Left ventricle myocardium inferior (tissue), 1 donor: ENCODE measurements around the gene CNGA2. TPM values are rescaled to one million over a fixed set of nuclear protein-coding genes. Genes with fewer than 3 reads are reported as not detected.
A peak's percentile ranks its signal among the peaks of the same experiment; 100 is the strongest.

ENCODE experiments used
- DNase-seq: peaks from one replicate; pipeline ENCODE4 v3.0.0-alpha.2; 2020
- H3K27ac ChIP-seq: fragments of 200-600 bp; replicated peaks from 2 replicates; pipeline ENCODE4 v1.8.0; 2021
- H3K27me3 ChIP-seq: fragments of 200-600 bp; 2 replicates; pipeline ENCODE4 v1.8.0; 2021; ENCODE audit warnings: low read depth
- H3K36me3 ChIP-seq: fragments of 200-600 bp; 2 replicates; pipeline ENCODE4 v1.8.0; 2021
- H3K4me1 ChIP-seq: fragments of 200-600 bp; 2 replicates; pipeline ENCODE4 v1.8.0; 2021
- H3K4me3 ChIP-seq: fragments of 200-600 bp; 2 replicates; pipeline ENCODE4 v1.8.0; 2021; ENCODE audit warnings: mild to moderate bottlenecking, moderate library complexity
- H3K9me3 ChIP-seq: fragments of 200-600 bp; replicated peaks from 2 replicates; pipeline ENCODE4 v1.8.0; 2021
- intact Hi-C: fragments of 100-400 bp; cut with micrococcal nuclease; formaldehyde crosslinking; loops from one replicate; pipeline ENCODE4 v1.11.0; 2022
- total RNA-seq: library from RNA; stranded (reverse); fragmentation: NEBNext Ultra II Directional; extraction: Animal tissue kit (Norgen Biotek cat#: 25700); gene quantifications from one replicate; pipeline ENCODE4 v1.2.1, GENCODE V29; 2021
- TF ChIP-seq, protein P1 (sequence below): fragments of 200-600 bp; IDR thresholded peaks from 2 replicates; pipeline ENCODE4 v1.8.0; 2021; ENCODE audit warnings: antibody characterized with exemption, mild to moderate bottlenecking, borderline replicate concordance
- donor health status: DM: no; HTN: yes; CAD: no; lungs with severe emphysema.

The CNGA2 gene
- total RNA-seq, 1 donor from 2014 or later: not detected

DNA sequence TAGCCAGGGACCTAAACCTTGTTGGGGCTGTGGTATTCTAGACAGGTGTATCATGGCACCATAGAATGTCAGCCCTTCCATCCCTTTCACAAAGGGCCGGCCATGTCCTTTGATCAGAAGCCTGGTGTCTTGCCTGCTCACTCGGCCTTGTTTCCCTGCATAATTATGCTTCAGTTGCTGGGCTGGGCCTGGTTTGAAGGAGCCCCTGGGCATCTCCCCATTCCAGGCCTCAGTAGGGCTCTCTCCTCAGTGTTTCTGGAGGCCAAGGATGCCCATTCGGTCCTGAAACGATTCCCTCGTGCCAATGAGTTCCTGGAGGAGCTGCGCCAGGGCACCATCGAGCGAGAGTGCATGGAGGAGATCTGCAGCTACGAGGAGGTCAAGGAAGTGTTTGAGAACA lies 34.8 kb upstream of the CNGA2 start:
- no peak for DNase-seq
- Histone ChIP-seq H3K4me3 (no peak overlapping the region), H3K9me3 (no peaks in the 10 kb centered on the region), H3K27ac (no peak overlapping the region), H3K27me3 (peaks cover 9% of the 10 kb centered on the region), H3K4me1 (peaks cover 14% of the 10 kb centered on the region), H3K36me3 (no peaks in the 10 kb centered on the region)
- TF ChIP-seq, protein P1, sequence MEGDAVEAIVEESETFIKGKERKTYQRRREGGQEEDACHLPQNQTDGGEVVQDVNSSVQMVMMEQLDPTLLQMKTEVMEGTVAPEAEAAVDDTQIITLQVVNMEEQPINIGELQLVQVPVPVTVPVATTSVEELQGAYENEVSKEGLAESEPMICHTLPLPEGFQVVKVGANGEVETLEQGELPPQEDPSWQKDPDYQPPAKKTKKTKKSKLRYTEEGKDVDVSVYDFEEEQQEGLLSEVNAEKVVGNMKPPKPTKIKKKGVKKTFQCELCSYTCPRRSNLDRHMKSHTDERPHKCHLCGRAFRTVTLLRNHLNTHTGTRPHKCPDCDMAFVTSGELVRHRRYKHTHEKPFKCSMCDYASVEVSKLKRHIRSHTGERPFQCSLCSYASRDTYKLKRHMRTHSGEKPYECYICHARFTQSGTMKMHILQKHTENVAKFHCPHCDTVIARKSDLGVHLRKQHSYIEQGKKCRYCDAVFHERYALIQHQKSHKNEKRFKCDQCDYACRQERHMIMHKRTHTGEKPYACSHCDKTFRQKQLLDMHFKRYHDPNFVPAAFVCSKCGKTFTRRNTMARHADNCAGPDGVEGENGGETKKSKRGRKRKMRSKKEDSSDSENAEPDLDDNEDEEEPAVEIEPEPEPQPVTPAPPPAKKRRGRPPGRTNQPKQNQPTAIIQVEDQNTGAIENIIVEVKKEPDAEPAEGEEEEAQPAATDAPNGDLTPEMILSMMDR: no peak
- intact Hi-C loops: no loop called here

DNA sequence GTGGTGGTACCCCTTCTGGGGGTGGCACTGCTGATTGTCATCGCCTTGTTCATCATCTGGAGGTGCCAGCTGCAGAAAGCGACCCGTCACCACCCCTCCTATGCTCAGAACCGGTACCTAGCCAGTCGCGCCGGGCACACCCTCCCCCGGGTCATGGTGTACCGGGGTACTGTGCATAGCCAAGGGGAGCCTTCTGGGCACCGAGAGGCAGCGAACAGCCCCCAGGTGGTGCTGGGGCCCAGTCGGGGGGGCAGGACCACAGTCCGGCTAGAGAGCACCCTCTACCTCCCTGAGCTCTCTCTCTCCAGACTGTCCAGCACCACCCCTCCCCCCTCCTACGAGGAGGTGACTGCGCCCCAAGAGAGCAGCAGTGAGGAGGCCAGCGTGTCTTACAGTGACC lies 34.0 kb upstream of the CNGA2 start:
- H3K27ac ChIP-seq: no peak overlapping the region
- no peak overlapping the region for H3K4me3 ChIP-seq
- peaks cover 14% of the 10 kb centered on the region for H3K4me1 ChIP-seq
- H3K36me3 ChIP-seq: no peaks in the 10 kb centered on the region
- TF ChIP-seq, protein P1: no peak
- DNase-seq: no peak
- intact Hi-C loops: no loop called here
- H3K9me3 ChIP-seq: no peaks in the 10 kb centered on the region
- H3K27me3 ChIP-seq: peaks cover 4% of the 10 kb centered on the region

GRCh38 chrX:151701071-151701470 lies 33.5 kb upstream of the CNGA2 start:
- Histone ChIP-seq H3K36me3 (no peaks in the 10 kb centered on the region), H3K4me3 (no peak overlapping the region), H3K27me3 (peaks cover under 1% of the 10 kb centered on the region), H3K27ac (no peak overlapping the region), H3K4me1 (peaks cover 14% of the 10 kb centered on the region), H3K9me3 (no peaks in the 10 kb centered on the region)
- intact Hi-C loops: no loop called here
- no peak for DNase-seq
- TF ChIP-seq, protein P1: no peak

DNA sequence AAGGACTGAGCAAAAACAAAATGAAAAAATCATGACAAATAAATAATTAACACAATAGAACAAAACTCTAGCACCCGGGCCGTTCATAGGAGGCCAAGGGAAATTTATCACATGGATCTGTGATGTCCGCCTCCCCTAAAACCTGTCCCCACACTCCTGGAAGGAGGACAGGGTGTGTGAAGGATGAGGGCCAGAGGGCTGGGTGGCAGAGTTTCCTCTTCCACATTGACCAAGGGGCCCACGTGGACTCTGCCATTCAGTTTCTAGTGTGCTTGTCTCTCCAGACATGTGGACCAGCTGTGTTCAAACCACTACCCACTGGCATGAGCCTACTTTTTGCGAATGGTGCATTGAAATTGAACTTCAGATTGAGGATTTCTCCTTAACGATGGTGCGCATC lies 33.0 kb upstream of the CNGA2 start:
- Histone ChIP-seq H3K4me3 (no peak overlapping the region), H3K27ac (no peak overlapping the region), H3K9me3 (no peaks in the 10 kb centered on the region), H3K27me3 (no peaks in the 10 kb centered on the region), H3K36me3 (no peaks in the 10 kb centered on the region), H3K4me1 (peaks cover 14% of the 10 kb centered on the region)
- DNase-seq: no peak
- TF ChIP-seq, protein P1: no peak
- intact Hi-C loops: no loop called here

GRCh38 chrX:151702026-151702714 lies 32.4 kb upstream of the CNGA2 start:
- H3K4me3 ChIP-seq: no peak overlapping the region
- DNase-seq: no peak
- intact Hi-C loops: no loop called here
- H3K27ac ChIP-seq: peak overlapping the region; percentile 69
- H3K9me3 ChIP-seq: no peaks in the 10 kb centered on the region
- TF ChIP-seq, protein P1: no peak
- H3K4me1 ChIP-seq: peaks cover 14% of the 10 kb centered on the region
- no peaks in the 10 kb centered on the region for H3K36me3 ChIP-seq
- H3K27me3 ChIP-seq: no peaks in the 10 kb centered on the region
